ENCODE results near the gene RBP4. TPM values are rescaled to one million over a fixed set of nuclear protein-coding genes. Genes with fewer than 3 reads are reported as not detected.

The RBP4 gene
- total and polyA plus RNA-seq, 5 donors = 2.1 to 43.4 (median 10.7) TPM; not detected in 1

DNA sequence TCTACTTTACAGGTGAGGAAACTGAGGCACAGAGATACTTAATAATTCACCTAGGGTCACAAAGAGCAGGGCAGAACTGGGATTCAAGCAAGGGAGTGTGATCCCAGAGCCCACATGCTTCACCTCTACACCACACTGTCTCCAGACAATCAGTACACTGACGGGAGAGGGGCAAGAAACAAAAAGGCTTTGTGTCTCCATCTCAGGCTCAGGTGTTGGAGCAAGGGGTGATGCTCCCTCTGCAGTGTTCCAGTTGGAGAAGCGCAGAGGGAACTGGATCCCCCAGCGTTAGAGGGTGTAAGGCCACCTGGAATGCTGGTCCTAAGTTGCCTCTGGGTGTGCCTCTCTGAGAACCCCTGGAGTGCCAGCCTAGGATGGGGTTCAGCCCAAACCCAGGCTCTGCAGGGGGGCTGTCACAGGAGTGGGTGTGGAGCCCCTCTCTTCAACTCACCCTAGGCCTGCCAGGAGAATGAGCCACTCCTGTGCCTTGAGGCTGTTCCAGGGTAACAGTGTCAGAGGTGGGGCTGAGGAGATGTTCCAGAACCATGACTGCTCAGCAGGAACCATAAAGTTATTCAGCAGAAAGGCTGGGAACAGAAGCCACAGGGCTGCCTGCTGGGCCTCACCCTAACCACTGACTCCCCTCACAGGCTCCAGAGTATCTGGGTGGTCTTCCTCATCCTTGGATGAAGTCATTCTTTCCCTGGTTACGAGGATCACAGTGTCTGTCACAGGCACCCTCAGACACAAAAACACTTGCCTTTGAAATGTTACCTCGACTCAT, 5.5 kb downstream of the RBP4 start:
- WGBS = 85% methylated on average over 5 of the region's 5 CpGs
- intact Hi-C loops (cut with DNase I) = no loop called here
- no peaks in the 10 kb centered on the region for H3K4me1 ChIP-seq (ENCODE audit: control insufficient read depth, insufficient read depth, low read length)
- no peaks in the 10 kb centered on the region for H3K9me3 ChIP-seq (ENCODE audit: control insufficient read depth, low read length)
- H3K27me3 ChIP-seq (ENCODE audit: control insufficient read depth, insufficient read depth) = no peaks in the 10 kb centered on the region
- ATAC-seq (no peak), DNase-seq (no peak)
- no peak overlapping the region for H3K4me3 ChIP-seq (ENCODE audit: low read length)
- H3K27ac ChIP-seq (ENCODE audit: low read length) = no peak overlapping the region

GRCh38 chr10:93594518-93594917, 6.5 kb downstream of the RBP4 start:
- ATAC-seq (no peak), DNase-seq (no peak)
- Histone ChIP-seq H3K27me3 (ENCODE audit: control insufficient read depth, insufficient read depth) (no peaks in the 10 kb centered on the region), H3K4me1 (ENCODE audit: control insufficient read depth, insufficient read depth, low read length) (no peaks in the 10 kb centered on the region), H3K4me3 (ENCODE audit: low read length) (no peak overlapping the region), H3K27ac (ENCODE audit: low read length) (no peak overlapping the region), H3K9me3 (ENCODE audit: control insufficient read depth, low read length) (no peaks in the 10 kb centered on the region)
- intact Hi-C loops (cut with DNase I) = no loop called here
- 85% methylated on average over 7 of the region's 7 CpGs for WGBS

DNA sequence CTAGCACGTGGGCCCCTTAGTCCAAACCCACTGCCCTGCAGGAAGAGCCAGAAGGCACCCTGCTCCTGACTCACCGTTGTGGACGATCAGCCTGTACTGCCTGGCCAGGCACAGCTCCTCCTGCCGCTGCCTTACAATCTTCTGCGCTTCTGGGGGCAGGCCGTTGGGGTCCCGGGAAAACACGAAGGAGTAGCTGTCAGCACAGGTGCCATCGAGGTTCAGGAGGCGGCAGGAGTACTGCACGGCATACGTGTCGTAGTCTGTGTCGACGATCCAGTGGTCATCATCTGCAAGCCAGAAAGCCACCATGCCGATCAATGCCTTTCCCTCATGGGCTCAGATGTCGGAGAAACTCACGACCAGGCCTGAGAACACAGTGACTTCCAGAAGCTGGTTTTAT, 7.3 kb downstream of the RBP4 start:
- ATAC-seq = no peak
- intact Hi-C loops (cut with DNase I) = no loop called here

DNA sequence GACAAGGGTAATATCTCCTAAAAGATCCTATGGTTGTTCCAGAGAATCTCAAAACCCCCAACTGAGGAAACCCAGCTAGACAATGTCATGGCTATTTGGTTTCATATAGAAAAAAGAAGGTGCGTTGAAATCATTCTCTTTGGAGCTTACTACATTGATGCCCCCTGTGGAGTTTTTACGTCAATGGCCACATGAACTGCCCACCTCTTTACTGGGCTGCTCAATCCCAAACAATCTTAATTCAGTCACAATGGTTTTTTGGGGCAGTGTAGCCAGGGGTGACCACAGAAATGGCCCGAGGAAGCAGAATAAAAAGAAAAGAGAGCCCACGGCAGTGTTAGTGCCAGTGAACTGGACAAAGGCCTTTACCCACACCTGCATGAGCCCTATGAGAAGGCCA, 7.8 kb downstream of the RBP4 start:
- 89% methylated on average over 4 of the region's 4 CpGs for WGBS
- Histone ChIP-seq H3K27me3 (ENCODE audit: control insufficient read depth, insufficient read depth) (no peaks in the 10 kb centered on the region), H3K4me3 (ENCODE audit: low read length) (no peak overlapping the region), H3K27ac (ENCODE audit: low read length) (no peak overlapping the region), H3K9me3 (ENCODE audit: control insufficient read depth, low read length) (no peaks in the 10 kb centered on the region), H3K4me1 (ENCODE audit: control insufficient read depth, insufficient read depth, low read length) (no peaks in the 10 kb centered on the region)
- DNase-seq (no peak), ATAC-seq (no peak)
- intact Hi-C loops (cut with DNase I) = no loop called here

More for the DNA sequence above, 7.3 kb downstream of the RBP4 start:
- no peak overlapping the region for H3K27ac ChIP-seq (ENCODE audit: low read length)
- no peaks in the 10 kb centered on the region for H3K4me1 ChIP-seq (ENCODE audit: control insufficient read depth, insufficient read depth, low read length)
- H3K4me3 ChIP-seq (ENCODE audit: low read length) = no peak overlapping the region
- no peaks in the 10 kb centered on the region for H3K27me3 ChIP-seq (ENCODE audit: control insufficient read depth, insufficient read depth)
- H3K9me3 ChIP-seq (ENCODE audit: control insufficient read depth, low read length) = no peaks in the 10 kb centered on the region
- DNase-seq = no peak
- 89% methylated on average over 18 of the region's 18 CpGs for WGBS

- Histone ChIP-seq H3K27me3 (ENCODE audit: control insufficient read depth, insufficient read depth) (no peaks in the 10 kb centered on the region), H3K4me1 (ENCODE audit: control insufficient read depth, insufficient read depth, low read length) (no peaks in the 10 kb centered on the region), H3K27ac (ENCODE audit: low read length) (no peak overlapping the region), H3K4me3 (ENCODE audit: low read length) (no peak overlapping the region), H3K9me3 (ENCODE audit: control insufficient read depth, low read length) (no peaks in the 10 kb centered on the region)
- intact Hi-C loops (cut with DNase I) = no loop called here
- WGBS = 66% methylated on average over 8 of the region's 8 CpGs
- DNase-seq (peak in 2 of 3 donors; percentile 17 to 54), ATAC-seq (peak; percentile 76 to 89)
Measured at GRCh38 chr10:93591065-93591808, 9.8 kb downstream of the RBP4 start.

DNA sequence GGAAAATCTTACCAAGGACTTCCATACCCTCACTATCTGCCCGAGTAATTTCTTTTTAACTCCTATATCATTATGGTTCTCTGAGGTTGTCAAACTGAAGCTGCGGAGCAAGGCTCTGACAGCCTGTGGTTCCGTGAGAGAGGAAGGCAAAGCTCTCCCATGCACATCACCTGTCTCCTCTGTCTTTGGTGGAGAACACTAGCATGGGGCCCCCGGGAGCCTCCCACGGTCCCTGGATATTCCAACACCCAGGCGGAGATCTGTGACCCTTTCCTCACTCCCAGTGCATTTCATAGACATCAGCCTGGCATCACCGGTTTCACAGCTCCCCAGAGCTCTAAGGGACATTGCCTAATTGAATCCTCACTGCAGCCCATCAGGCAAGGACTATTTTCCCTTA, 10.4 kb downstream of the RBP4 start:
- ATAC-seq = no peak
- no peaks in the 10 kb centered on the region for H3K27me3 ChIP-seq (ENCODE audit: control insufficient read depth, insufficient read depth)
- intact Hi-C loops (cut with DNase I) = no loop called here
- H3K27ac ChIP-seq (ENCODE audit: low read length) = no peak overlapping the region
- WGBS = 82% methylated on average over 7 of the region's 7 CpGs
- H3K4me3 ChIP-seq (ENCODE audit: low read length) = no peak overlapping the region
- H3K4me1 ChIP-seq (ENCODE audit: control insufficient read depth, insufficient read depth, low read length) = no peaks in the 10 kb centered on the region
- no peaks in the 10 kb centered on the region for H3K9me3 ChIP-seq (ENCODE audit: control insufficient read depth, low read length)
- DNase-seq = no peak

DNA sequence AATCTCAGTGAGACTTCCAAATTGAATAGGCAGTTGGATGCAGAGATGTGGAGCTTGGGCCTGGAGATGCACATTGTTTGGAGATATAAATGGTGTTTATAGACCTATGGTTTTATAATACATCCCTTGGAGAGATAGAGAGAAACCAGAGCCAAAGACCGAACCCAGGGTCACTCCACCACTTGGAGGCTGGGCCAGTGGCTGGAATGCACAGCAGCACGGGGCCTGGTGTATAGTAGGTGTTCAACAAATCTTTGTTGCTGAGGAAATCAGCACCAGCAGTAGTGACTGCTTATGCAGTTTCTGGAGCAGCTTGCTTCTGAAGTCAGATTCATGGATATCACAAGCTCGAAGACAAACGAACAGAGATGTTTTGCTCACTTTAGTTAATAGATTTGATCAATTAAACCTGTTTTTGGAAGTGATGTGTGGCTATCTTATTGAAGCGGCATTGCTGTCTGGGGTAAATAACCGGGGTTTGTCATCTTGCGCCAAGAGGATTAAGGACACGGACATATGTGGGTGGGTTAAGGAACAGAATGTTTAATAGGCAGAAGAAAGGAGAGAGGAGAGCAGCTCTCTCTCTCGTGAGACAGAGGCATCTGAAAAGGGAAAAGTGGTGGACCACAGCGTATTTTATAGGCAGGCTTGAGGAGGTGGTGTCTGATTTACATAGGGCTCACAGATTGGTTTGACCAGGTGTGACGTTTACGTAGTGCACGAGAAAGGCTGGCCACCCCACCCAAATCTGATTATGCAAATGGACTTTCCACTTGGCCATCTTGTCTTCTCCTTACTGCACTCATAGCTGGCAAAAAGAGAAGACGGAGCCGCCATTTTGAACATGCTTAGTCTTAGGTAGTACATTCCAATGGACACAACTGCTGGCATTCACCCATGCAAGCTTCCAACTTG, 11.1 kb downstream of the RBP4 start:
- DNase-seq (no peak), ATAC-seq (no peak)
- no peaks in the 10 kb centered on the region for H3K9me3 ChIP-seq (ENCODE audit: control insufficient read depth, low read length)
- H3K4me3 ChIP-seq (ENCODE audit: low read length) = no peak overlapping the region
- intact Hi-C loops (cut with DNase I) = no loop called here
- WGBS = 88% methylated on average over 15 of the region's 15 CpGs
- no peaks in the 10 kb centered on the region for H3K4me1 ChIP-seq (ENCODE audit: control insufficient read depth, insufficient read depth, low read length)
- no peaks in the 10 kb centered on the region for H3K27me3 ChIP-seq (ENCODE audit: control insufficient read depth, insufficient read depth)
- no peak overlapping the region for H3K27ac ChIP-seq (ENCODE audit: low read length)

- no peaks in the 10 kb centered on the region for H3K27me3 ChIP-seq (ENCODE audit: control insufficient read depth, insufficient read depth)
- intact Hi-C loops (cut with DNase I) = no loop called here
- WGBS = 89% methylated on average over 7 of the region's 7 CpGs
- ATAC-seq (no peak), DNase-seq (no peak)
- H3K4me3 ChIP-seq (ENCODE audit: low read length) = no peak overlapping the region
- no peaks in the 10 kb centered on the region for H3K4me1 ChIP-seq (ENCODE audit: control insufficient read depth, insufficient read depth, low read length)
- H3K27ac ChIP-seq (ENCODE audit: low read length) = no peak overlapping the region
- H3K9me3 ChIP-seq (ENCODE audit: control insufficient read depth, low read length) = no peaks in the 10 kb centered on the region
Measured at GRCh38 chr10:93584445-93584844, 16.6 kb downstream of the RBP4 start.

GRCh38 chr10:93580828-93581227, 20.2 kb downstream of the RBP4 start:
- Histone ChIP-seq H3K4me1 (ENCODE audit: control insufficient read depth, insufficient read depth, low read length) (no peaks in the 10 kb centered on the region), H3K27me3 (ENCODE audit: control insufficient read depth, insufficient read depth) (no peaks in the 10 kb centered on the region), H3K9me3 (ENCODE audit: control insufficient read depth, low read length) (no peaks in the 10 kb centered on the region), H3K4me3 (ENCODE audit: low read length) (no peak overlapping the region), H3K27ac (ENCODE audit: low read length) (no peak overlapping the region)
- DNase-seq (no peak), ATAC-seq (no peak)
- WGBS = 40% methylated on average over 6 of the region's 6 CpGs
- intact Hi-C loops (cut with DNase I) = no loop called here

DNA sequence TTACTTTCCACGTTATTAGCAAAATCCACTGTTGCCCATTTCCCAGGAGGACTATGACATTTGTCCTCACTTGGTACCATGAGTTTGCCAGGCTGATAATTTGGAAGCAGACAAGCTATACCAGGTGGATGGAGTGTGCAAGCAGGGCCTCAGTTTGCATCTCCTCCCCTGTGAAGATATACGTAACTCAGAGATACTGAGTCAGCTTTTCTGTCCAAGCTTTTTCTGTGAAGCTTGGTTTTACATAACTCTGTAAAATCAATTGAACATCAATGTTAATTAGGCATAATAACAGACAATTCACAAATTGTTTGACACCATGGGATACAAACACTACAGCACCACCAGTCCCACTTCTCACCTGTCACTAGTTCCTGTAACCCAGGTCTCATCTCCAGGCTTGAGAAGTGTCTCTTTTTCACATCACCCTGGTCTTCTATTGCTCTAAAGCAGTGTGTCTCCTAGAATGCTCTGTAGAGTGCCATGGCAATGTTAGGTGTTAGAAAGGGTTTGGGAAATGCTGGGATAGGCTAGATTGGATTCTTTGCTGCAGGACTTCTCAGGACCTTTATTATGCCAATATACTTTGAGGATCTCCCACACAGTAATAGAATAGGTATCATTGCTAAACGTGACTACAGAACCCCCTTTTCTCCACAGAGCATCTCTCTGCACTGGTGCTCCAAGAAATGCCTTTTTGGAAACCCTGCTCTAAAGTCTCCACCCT, 20.9 kb downstream of the RBP4 start:
- H3K27ac ChIP-seq (ENCODE audit: low read length) = no peak overlapping the region
- no peak for DNase-seq
- no peaks in the 10 kb centered on the region for H3K4me1 ChIP-seq (ENCODE audit: control insufficient read depth, insufficient read depth, low read length)
- no peak for ATAC-seq
- H3K27me3 ChIP-seq (ENCODE audit: control insufficient read depth, insufficient read depth) = no peaks in the 10 kb centered on the region
- no peak overlapping the region for H3K4me3 ChIP-seq (ENCODE audit: low read length)
- no peaks in the 10 kb centered on the region for H3K9me3 ChIP-seq (ENCODE audit: control insufficient read depth, low read length)
- WGBS = 81% methylated on average over 3 of the region's 3 CpGs
- intact Hi-C loops (cut with DNase I) = no loop called here

All from right cardiac atrium (tissue), 5 donors.